ENCODE data around the gene NOL4L. TPM values are rescaled to one million over a fixed set of nuclear protein-coding genes. Genes with fewer than 3 reads are reported as not detected.

NOL4L gene
- total and polyA plus RNA-seq, 7 donors, result 0.61 to 2.7 (median 1.3) TPM

DNA sequence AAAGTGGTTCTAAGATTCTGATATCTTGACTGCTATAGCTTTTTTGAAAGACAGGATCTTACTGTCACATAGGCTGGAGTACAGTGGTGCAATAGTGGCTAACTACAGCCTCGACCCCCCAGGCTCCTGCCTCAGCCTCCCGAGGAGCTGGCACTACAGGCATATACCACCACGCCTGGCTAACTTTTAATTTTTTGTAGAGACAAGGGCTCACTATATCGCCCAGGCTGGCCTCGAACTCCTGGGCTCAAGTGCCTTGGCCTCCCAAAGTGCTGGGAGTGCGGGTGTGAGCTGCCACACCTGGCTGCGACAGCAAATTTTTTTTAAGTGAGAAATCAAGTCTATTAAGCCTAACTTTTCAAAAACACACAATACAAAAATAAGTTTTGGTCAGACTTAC lies 106.6 kb downstream of the NOL4L start:
- intact Hi-C loops (cut with DNase I), result no loop called here

DNA sequence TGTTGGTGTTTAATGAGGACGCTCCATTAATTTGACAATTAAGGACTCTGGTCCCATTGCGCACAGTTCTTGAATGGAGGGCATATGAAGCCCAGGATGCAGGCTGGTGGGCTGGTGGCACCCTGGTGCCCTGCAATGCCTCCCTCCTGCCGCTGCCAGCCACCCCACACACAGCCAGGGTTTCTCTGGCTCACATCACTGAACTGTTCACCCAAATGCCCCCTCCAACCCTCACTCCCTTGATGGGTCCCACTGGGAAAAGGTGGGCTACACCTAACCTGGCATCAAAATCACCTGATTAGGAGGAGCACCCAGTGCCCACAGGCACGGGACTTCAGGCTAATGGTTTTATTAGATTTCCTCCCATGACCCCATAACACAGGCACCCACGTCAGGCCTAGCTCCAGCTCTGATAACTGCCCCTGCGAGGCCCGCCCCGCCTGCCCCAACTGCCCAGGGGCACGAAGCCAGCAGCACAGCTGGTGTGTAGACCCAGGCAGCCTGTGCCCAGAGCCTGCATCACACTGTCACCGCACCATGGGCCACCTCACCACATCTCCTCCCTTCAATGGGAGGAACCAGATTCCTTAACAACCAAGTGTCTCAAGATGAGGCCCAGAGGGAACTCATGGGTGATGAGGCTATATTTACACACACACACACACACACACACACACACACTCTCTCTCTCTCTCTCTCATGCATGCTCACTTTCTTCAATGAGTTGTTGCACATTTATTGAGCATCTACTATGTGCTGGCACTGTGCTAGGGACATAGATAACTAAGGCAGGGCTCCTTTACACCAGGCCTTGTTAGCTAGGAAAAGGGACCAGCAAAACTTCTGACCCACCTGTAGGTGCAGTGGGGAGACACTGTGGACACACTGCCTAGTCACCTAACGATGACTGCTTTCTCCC lies 107.3 kb downstream of the NOL4L start:
- H3K4me3 ChIP-seq, result no peak overlapping the region
- no peaks in the 10 kb centered on the region for H3K9me3 ChIP-seq
- no peak overlapping the region for H3K27ac ChIP-seq
- TF ChIP-seq, protein P1, sequence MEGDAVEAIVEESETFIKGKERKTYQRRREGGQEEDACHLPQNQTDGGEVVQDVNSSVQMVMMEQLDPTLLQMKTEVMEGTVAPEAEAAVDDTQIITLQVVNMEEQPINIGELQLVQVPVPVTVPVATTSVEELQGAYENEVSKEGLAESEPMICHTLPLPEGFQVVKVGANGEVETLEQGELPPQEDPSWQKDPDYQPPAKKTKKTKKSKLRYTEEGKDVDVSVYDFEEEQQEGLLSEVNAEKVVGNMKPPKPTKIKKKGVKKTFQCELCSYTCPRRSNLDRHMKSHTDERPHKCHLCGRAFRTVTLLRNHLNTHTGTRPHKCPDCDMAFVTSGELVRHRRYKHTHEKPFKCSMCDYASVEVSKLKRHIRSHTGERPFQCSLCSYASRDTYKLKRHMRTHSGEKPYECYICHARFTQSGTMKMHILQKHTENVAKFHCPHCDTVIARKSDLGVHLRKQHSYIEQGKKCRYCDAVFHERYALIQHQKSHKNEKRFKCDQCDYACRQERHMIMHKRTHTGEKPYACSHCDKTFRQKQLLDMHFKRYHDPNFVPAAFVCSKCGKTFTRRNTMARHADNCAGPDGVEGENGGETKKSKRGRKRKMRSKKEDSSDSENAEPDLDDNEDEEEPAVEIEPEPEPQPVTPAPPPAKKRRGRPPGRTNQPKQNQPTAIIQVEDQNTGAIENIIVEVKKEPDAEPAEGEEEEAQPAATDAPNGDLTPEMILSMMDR (IDR thresholded peaks at IDR 0.05), result no peak
- no peaks in the 10 kb centered on the region for H3K36me3 ChIP-seq (ENCODE audit: insufficient read depth in 1 of 2, low read depth in 1 of 2)
- H3K27me3 ChIP-seq (ENCODE audit: insufficient read depth in 3 of 3, low read length in 2 of 3), result peaks cover 0 to 10% (median 3%) of the 10 kb centered on the region in 3 donors
- WGBS, 3 donors, result 53 to 61% (median 54%) methylated on average over 11 of the region's 11 CpGs
- H3K4me1 ChIP-seq, result peaks cover 17% of the 10 kb centered on the region
- ATAC-seq (no peak), DNase-seq (peak in 1 of 2 donors; percentile 46)
- intact Hi-C loops (cut with DNase I), result no loop called here

More for the DNA sequence above, 106.6 kb downstream of the NOL4L start:
- H3K9me3 ChIP-seq, result no peaks in the 10 kb centered on the region
- H3K36me3 ChIP-seq (ENCODE audit: insufficient read depth in 1 of 2, low read depth in 1 of 2), result no peaks in the 10 kb centered on the region
- peaks cover 0 to 10% (median 3%) of the 10 kb centered on the region in 3 donors for H3K27me3 ChIP-seq (ENCODE audit: insufficient read depth in 3 of 3, low read length in 2 of 3)
- no peak overlapping the region for H3K4me3 ChIP-seq
- WGBS, 3 donors, result 89 to 93% (median 93%) methylated on average over 7 of the region's 7 CpGs
- no peak overlapping the region for H3K27ac ChIP-seq
- TF ChIP-seq, protein P1 (IDR thresholded peaks at IDR 0.05), result no peak
- ATAC-seq, result no peak
- no peak for DNase-seq
- peaks cover 17% of the 10 kb centered on the region for H3K4me1 ChIP-seq

DNA sequence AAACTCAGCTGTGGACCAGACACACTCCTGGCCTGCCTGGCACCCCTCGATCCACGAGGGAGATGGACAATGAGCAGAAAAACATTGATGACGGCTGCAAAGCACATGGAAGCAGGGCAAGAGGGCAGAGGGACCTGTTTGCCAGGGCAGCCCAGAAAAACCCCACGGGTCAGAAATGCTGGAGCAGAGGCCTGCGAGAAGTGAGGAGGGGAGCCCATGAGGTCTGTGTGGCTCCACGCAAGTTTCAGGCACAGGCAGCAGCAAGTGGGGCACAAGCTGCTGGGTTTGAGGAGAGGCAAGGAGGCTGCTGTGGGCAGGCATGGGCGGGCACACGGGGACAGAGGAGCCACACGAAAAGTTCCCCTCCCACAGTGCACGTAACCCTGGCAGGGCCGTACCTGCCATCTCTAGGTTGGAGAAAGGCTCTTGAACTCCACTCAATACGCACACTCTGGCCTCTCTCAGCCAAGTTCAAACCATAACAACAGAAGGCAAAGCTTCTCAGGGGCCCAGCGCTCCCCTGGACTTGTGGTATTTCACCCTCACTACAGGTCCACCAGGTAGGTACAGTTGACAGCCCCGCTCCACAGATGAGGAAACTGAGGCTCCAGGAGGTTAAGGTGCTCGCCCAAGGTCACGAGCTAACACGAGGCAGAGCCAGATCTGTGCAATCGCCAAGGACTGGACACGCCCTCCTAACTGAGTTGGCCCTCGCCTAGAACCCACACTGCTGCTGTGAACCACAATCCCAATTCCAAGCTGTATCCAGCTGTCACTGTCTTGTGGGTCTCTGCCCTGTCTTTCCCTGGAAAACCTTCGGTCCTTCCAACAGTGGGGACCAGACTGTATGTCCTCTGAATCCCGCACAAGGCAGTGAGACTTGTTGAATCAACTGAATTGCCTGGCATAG lies 108.2 kb downstream of the NOL4L start:
- ATAC-seq (no peak), DNase-seq (peak in 1 of 2 donors; percentile 38)
- H3K36me3 ChIP-seq (ENCODE audit: insufficient read depth in 1 of 2, low read depth in 1 of 2), result no peaks in the 10 kb centered on the region
- H3K27me3 ChIP-seq (ENCODE audit: insufficient read depth in 3 of 3, low read length in 2 of 3), result peaks cover 0 to 10% (median 3%) of the 10 kb centered on the region in 3 donors
- no peak overlapping the region for H3K4me3 ChIP-seq
- WGBS, 3 donors, result 70 to 74% (median 71%) methylated on average over 22 of the region's 22 CpGs
- H3K9me3 ChIP-seq, result no peaks in the 10 kb centered on the region
- intact Hi-C loops (cut with DNase I), result no loop called here
- peak overlapping the region; percentile 9 for H3K27ac ChIP-seq
- H3K4me1 ChIP-seq, result peaks cover 17% of the 10 kb centered on the region
- TF ChIP-seq, protein P1 (IDR thresholded peaks at IDR 0.05), result no peak

DNA sequence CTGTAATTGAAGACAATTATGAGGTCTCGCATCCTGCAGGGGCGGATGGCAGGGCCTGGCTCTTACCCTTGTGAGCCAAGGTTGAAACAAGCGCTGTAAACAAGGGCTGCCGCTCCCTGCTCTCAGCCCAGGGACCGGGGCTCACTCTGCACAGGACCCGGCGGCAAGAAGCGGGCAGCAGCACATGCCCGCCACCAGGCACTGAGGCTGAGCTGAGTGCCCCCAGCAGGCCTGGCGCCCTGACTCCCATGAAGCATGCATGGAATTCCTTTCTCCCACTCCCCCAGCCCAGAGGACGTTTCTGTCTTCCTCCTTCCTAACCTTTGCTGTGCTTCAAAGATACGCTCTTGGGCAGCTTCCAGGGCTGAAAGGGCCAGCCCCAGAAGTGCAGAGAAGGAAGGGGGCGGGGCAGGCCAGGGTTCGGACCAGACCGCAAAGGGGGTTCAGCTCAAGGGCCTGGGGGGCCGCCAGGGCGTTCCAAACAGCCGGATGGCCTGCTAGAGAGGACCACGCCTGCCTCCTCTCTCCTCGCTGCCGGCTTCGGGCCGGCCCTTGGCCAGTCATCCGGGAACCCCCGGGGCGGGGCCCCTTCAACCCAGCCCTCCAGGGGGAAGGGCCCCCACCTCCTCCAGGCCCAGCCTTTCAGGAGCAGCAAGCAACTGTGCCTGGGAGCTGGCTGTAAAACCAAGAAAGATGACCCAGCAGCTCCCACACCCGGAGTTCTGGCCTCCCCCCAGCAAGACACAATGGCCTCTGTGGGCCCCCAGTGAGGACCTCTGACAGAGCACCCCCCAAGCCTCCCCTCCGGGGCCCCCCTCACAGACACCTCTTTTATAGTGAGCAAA lies 109.9 kb downstream of the NOL4L start:
- ATAC-seq, result peak; percentile 72 to 87 (median 76)
- H3K4me1 ChIP-seq, result peaks cover 12% of the 10 kb centered on the region
- H3K4me3 ChIP-seq, result peak overlapping the region; percentile 52
- H3K9me3 ChIP-seq, result no peaks in the 10 kb centered on the region
- H3K27me3 ChIP-seq (ENCODE audit: insufficient read depth in 3 of 3, low read length in 2 of 3), result peaks cover 0 to 10% (median 3%) of the 10 kb centered on the region in 3 donors
- intact Hi-C loops (cut with DNase I), result no loop called here
- TF ChIP-seq, protein P1 (IDR thresholded peaks at IDR 0.05), result no peak
- H3K36me3 ChIP-seq (ENCODE audit: insufficient read depth in 1 of 2, low read depth in 1 of 2), result no peaks in the 10 kb centered on the region
- peak overlapping the region; percentile 32 for H3K27ac ChIP-seq
- WGBS, 3 donors, result 12 to 25% (median 14%) methylated on average over 20 to 28 of the region's 28 CpGs
- DNase-seq, result peak; percentile 88 to 91
